HEK293 (cell line): ENCODE results near the gene PDPK1.

Experiments
- KLF1 ChIP-seq: fragments of 450-650 bp; formaldehyde crosslinking; IDR thresholded peaks from 2 replicates; pipeline ENCODE4 v1.5.1; 2016; ENCODE audit warnings: missing biosample characterization, missing genetic modification characterization
- MZF1 ChIP-seq: fragments of 450-650 bp; formaldehyde crosslinking; IDR thresholded peaks from 2 replicates; pipeline ENCODE4 v1.5.1; 2017; ENCODE audit warnings: missing biosample characterization, missing genetic modification characterization, borderline replicate concordance
- SP3 ChIP-seq: fragments of 450-650 bp; formaldehyde crosslinking; IDR thresholded peaks from 2 replicates; pipeline ENCODE4 v1.5.1; 2016; ENCODE audit warnings: missing biosample characterization, missing genetic modification characterization
- ZBTB20 ChIP-seq: fragments of 450-650 bp; formaldehyde crosslinking; IDR thresholded peaks from 2 replicates; pipeline ENCODE4 v1.5.1; 2016; ENCODE audit warnings: missing biosample characterization, missing genetic modification characterization
- ZBTB48 ChIP-seq: fragments of 450-650 bp; formaldehyde crosslinking; IDR thresholded peaks from 2 replicates; pipeline ENCODE4 v1.5.1; 2016; ENCODE audit warnings: missing biosample characterization, missing genetic modification characterization
- ZEB2 ChIP-seq: fragments of 450-650 bp; formaldehyde crosslinking; IDR thresholded peaks from 2 replicates; pipeline ENCODE4 v1.5.1; 2016; ENCODE audit warnings: missing biosample characterization, missing genetic modification characterization
- ZIC2 ChIP-seq: fragments of 450-650 bp; formaldehyde crosslinking; IDR thresholded peaks from 2 replicates; pipeline ENCODE4 v1.5.1; 2016; ENCODE audit warnings: missing biosample characterization, missing genetic modification characterization
- ZNF184 ChIP-seq: fragments of 450-650 bp; IDR thresholded peaks from 2 replicates; pipeline ENCODE4 v1.5.1; 2018; ENCODE audit warnings: missing biosample characterization, mild to moderate bottlenecking, missing genetic modification characterization
- ZNF335 ChIP-seq: fragments of 450-650 bp; formaldehyde crosslinking; conservative IDR thresholded peaks from 2 replicates; pipeline ENCODE4 v1.5.1; 2016; ENCODE audit warnings: missing biosample characterization, missing genetic modification characterization
- ZNF366 ChIP-seq: fragments of 450-650 bp; formaldehyde crosslinking; conservative IDR thresholded peaks from 2 replicates; pipeline ENCODE4 v1.5.1; 2016; ENCODE audit warnings: missing biosample characterization, missing genetic modification characterization
- ZNF473 ChIP-seq: fragments of 450-650 bp; formaldehyde crosslinking; IDR thresholded peaks from 2 replicates; pipeline ENCODE4 v1.5.1; 2017; ENCODE audit warnings: missing biosample characterization, missing genetic modification characterization
- ZNF561 ChIP-seq: fragments of 450-650 bp; IDR thresholded peaks from 2 replicates; pipeline ENCODE4 v1.5.1; 2018; ENCODE audit warnings: missing biosample characterization, missing genetic modification characterization, borderline replicate concordance
- ZNF600 ChIP-seq: fragments of 450-650 bp; formaldehyde crosslinking; IDR thresholded peaks from 2 replicates; pipeline ENCODE4 v1.5.1; 2016; ENCODE audit warnings: missing biosample characterization, missing genetic modification characterization
- ZNF624 ChIP-seq: fragments of 450-650 bp; formaldehyde crosslinking; IDR thresholded peaks from 2 replicates; pipeline ENCODE4 v1.5.1; 2017; ENCODE audit warnings: missing biosample characterization, missing genetic modification characterization
- TF ChIP-seq, protein P1 (sequence below): fragments of 450-650 bp; formaldehyde crosslinking; IDR thresholded peaks from 2 replicates; pipeline ENCODE4 v1.5.1; 2017; ENCODE audit warnings: missing biosample characterization, missing genetic modification characterization
- TF ChIP-seq, protein P2 (sequence below): fragments of 450-650 bp; formaldehyde crosslinking; IDR thresholded peaks from 2 replicates; pipeline ENCODE4 v1.5.1; 2016; ENCODE audit warnings: missing biosample characterization, missing genetic modification characterization
- TF ChIP-seq, protein P3 (sequence below): sonication (generic); formaldehyde crosslinking; IDR thresholded peaks from 2 replicates; pipeline ENCODE4 v1.8.1; 2022; ENCODE audit warnings: mild to moderate bottlenecking, moderate library complexity, missing genetic modification reagents
- TF ChIP-seq, protein P4 (sequence below): fragments of 450-650 bp; formaldehyde crosslinking; optimal IDR thresholded peaks from 2 replicates; pipeline ENCODE3; 2016; ENCODE audit warnings: missing biosample characterization, mild to moderate bottlenecking, missing genetic modification characterization
- TF ChIP-seq, protein P5 (sequence below): fragments of 450-650 bp; formaldehyde crosslinking; IDR thresholded peaks from 2 replicates; pipeline ENCODE4 v1.5.1; 2016; ENCODE audit warnings: missing biosample characterization, missing genetic modification characterization
- TF ChIP-seq, protein P6 (sequence below): fragments of 450-650 bp; formaldehyde crosslinking; IDR thresholded peaks from 2 replicates; pipeline ENCODE4 v1.5.1; 2017; ENCODE audit warnings: missing biosample characterization, missing genetic modification characterization
- TF ChIP-seq, protein P7 (sequence below): fragments of 450-650 bp; formaldehyde crosslinking; IDR thresholded peaks from 2 replicates; pipeline ENCODE4 v1.5.1; 2016; ENCODE audit warnings: missing biosample characterization, missing genetic modification characterization
- TF ChIP-seq, protein P8 (sequence below): fragments of 450-650 bp; formaldehyde crosslinking; IDR thresholded peaks from 2 replicates; pipeline ENCODE4 v1.5.1; 2016; ENCODE audit warnings: missing biosample characterization, missing genetic modification characterization
- TF ChIP-seq, protein P9 (sequence below): fragments of 450-650 bp; formaldehyde crosslinking; IDR thresholded peaks from 2 replicates; pipeline ENCODE4 v1.5.1; 2016; ENCODE audit warnings: missing biosample characterization, missing genetic modification characterization
- TF ChIP-seq, protein P10 (sequence below): fragments of 450-650 bp; formaldehyde crosslinking; IDR thresholded peaks from 2 replicates; pipeline ENCODE4 v1.5.1; 2016; ENCODE audit warnings: missing biosample characterization, missing genetic modification characterization

The PDPK1 gene

DNA sequence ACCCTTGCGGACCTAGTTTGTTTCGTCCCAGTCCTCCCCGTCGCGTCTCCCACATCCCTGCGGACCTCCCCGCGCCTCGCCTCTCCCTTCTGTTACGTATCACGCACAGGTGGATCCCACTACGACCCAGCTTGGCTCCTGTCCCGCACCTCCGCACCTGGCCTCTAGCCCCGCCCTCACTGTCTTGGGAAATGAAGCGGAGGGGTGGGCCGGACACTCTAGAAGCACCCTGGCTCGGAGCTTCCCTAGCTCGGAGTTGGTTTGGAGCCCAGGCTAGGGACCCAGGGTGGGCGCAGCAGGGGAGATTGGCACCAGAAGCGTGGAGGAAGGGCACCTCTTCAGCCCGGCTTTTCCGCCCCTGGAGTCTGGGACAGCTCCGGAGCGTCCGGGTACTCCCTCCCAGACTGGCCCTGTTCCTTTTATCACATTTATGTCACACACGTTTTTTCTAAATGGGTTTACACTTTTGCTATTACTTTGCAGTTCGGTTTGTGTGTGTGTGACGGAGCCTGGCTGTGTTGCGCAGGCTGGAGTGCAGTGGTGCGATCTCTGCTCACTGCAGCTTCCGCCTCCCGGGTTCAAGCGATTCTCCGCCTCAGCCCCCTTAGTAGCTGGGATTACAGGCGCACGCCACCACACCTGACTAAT lies 5.2 kb upstream of the PDPK1 start (continued):
- TF ChIP-seq, protein P1, sequence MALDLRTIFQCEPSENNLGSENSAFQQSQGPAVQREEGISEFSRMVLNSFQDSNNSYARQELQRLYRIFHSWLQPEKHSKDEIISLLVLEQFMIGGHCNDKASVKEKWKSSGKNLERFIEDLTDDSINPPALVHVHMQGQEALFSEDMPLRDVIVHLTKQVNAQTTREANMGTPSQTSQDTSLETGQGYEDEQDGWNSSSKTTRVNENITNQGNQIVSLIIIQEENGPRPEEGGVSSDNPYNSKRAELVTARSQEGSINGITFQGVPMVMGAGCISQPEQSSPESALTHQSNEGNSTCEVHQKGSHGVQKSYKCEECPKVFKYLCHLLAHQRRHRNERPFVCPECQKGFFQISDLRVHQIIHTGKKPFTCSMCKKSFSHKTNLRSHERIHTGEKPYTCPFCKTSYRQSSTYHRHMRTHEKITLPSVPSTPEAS (tag by site-specific recombination): no peak
- TF ChIP-seq, protein P2, sequence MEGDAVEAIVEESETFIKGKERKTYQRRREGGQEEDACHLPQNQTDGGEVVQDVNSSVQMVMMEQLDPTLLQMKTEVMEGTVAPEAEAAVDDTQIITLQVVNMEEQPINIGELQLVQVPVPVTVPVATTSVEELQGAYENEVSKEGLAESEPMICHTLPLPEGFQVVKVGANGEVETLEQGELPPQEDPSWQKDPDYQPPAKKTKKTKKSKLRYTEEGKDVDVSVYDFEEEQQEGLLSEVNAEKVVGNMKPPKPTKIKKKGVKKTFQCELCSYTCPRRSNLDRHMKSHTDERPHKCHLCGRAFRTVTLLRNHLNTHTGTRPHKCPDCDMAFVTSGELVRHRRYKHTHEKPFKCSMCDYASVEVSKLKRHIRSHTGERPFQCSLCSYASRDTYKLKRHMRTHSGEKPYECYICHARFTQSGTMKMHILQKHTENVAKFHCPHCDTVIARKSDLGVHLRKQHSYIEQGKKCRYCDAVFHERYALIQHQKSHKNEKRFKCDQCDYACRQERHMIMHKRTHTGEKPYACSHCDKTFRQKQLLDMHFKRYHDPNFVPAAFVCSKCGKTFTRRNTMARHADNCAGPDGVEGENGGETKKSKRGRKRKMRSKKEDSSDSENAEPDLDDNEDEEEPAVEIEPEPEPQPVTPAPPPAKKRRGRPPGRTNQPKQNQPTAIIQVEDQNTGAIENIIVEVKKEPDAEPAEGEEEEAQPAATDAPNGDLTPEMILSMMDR (tag by site-specific recombination): no peak
- TF ChIP-seq ZIC2 (tag by site-specific recombination) (peak; percentile 72), ZNF184 (tag by site-specific recombination) (no peak), ZBTB20 (peak; percentile 29; the same call in 1 of the 2 replicates), ZBTB48 (tag by site-specific recombination) (peak; percentile 76; the same call in 1 of the 2 replicates), ZNF624 (tag by site-specific recombination) (no peak), ZEB2 (tag by site-specific recombination) (no peak; the same call in 1 of the 2 replicates), SP3 (tag by site-specific recombination) (no peak), KLF1 (tag by site-specific recombination) (no peak; the same call in none of the 2 replicates), MZF1 (tag by site-specific recombination) (no peak), ZNF366 (tag by site-specific recombination) (no peak), ZNF561 (tag by site-specific recombination) (peak; percentile 85; the same call in 1 of the 2 replicates), ZNF335 (tag by site-specific recombination) (0 out of 2 replicates have a peak, but pooled peaks have one; percentile 18), ZNF600 (tag by site-specific recombination) (peak; percentile 95), ZNF473 (no peak)
- TF ChIP-seq, protein P3, sequence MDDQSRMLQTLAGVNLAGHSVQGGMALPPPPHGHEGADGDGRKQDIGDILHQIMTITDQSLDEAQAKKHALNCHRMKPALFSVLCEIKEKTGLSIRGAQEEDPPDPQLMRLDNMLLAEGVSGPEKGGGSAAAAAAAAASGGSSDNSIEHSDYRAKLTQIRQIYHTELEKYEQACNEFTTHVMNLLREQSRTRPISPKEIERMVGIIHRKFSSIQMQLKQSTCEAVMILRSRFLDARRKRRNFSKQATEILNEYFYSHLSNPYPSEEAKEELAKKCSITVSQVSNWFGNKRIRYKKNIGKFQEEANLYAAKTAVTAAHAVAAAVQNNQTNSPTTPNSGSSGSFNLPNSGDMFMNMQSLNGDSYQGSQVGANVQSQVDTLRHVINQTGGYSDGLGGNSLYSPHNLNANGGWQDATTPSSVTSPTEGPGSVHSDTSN (CRISPR knock-in tag): no peak
- TF ChIP-seq, protein P4, sequence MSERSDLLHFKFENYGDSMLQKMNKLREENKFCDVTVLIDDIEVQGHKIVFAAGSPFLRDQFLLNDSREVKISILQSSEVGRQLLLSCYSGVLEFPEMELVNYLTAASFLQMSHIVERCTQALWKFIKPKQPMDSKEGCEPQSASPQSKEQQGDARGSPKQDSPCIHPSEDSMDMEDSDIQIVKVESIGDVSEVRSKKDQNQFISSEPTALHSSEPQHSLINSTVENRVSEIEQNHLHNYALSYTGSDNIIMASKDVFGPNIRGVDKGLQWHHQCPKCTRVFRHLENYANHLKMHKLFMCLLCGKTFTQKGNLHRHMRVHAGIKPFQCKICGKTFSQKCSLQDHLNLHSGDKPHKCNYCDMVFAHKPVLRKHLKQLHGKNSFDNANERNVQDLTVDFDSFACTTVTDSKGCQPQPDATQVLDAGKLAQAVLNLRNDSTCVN (tag by site-specific recombination): no peak
- TF ChIP-seq, protein P5, sequence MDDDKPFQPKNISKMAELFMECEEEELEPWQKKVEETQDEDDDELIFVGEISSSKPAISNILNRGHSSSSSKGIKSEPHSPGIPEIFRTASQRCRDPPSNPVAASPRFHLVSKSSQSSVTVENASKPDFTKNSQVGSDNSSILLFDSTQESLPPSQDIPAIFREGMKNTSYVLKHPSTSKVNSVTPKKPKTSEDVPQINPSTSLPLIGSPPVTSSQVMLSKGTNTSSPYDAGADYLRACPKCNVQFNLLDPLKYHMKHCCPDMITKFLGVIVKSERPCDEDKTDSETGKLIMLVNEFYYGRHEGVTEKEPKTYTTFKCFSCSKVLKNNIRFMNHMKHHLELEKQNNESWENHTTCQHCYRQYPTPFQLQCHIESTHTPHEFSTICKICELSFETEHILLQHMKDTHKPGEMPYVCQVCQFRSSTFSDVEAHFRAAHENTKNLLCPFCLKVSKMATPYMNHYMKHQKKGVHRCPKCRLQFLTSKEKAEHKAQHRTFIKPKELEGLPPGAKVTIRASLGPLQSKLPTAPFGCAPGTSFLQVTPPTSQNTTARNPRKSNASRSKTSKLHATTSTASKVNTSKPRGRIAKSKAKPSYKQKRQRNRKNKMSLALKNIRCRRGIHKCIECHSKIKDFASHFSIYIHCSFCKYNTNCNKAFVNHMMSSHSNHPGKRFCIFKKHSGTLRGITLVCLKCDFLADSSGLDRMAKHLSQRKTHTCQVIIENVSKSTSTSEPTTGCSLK (tag by site-specific recombination): no peak
- TF ChIP-seq, protein P6, sequence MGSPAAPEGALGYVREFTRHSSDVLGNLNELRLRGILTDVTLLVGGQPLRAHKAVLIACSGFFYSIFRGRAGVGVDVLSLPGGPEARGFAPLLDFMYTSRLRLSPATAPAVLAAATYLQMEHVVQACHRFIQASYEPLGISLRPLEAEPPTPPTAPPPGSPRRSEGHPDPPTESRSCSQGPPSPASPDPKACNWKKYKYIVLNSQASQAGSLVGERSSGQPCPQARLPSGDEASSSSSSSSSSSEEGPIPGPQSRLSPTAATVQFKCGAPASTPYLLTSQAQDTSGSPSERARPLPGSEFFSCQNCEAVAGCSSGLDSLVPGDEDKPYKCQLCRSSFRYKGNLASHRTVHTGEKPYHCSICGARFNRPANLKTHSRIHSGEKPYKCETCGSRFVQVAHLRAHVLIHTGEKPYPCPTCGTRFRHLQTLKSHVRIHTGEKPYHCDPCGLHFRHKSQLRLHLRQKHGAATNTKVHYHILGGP (tag by site-specific recombination): no peak
- TF ChIP-seq, protein P7, sequence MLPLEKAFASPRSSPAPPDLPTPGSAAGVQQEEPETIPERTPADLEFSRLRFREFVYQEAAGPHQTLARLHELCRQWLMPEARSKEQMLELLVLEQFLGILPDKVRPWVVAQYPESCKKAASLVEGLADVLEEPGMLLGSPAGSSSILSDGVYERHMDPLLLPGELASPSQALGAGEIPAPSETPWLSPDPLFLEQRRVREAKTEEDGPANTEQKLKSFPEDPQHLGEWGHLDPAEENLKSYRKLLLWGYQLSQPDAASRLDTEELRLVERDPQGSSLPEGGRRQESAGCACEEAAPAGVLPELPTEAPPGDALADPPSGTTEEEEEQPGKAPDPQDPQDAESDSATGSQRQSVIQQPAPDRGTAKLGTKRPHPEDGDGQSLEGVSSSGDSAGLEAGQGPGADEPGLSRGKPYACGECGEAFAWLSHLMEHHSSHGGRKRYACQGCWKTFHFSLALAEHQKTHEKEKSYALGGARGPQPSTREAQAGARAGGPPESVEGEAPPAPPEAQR (tag by site-specific recombination): no peak
- TF ChIP-seq, protein P8, sequence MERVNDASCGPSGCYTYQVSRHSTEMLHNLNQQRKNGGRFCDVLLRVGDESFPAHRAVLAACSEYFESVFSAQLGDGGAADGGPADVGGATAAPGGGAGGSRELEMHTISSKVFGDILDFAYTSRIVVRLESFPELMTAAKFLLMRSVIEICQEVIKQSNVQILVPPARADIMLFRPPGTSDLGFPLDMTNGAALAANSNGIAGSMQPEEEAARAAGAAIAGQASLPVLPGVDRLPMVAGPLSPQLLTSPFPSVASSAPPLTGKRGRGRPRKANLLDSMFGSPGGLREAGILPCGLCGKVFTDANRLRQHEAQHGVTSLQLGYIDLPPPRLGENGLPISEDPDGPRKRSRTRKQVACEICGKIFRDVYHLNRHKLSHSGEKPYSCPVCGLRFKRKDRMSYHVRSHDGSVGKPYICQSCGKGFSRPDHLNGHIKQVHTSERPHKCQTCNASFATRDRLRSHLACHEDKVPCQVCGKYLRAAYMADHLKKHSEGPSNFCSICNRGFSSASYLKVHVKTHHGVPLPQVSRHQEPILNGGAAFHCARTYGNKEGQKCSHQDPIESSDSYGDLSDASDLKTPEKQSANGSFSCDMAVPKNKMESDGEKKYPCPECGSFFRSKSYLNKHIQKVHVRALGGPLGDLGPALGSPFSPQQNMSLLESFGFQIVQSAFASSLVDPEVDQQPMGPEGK (tag by site-specific recombination): 0 out of 2 replicates have a peak, but pooled peaks have one; percentile 43
- TF ChIP-seq, protein P9, sequence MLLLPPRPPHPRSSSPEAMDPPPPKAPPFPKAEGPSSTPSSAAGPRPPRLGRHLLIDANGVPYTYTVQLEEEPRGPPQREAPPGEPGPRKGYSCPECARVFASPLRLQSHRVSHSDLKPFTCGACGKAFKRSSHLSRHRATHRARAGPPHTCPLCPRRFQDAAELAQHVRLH: no peak
- TF ChIP-seq, protein P10, sequence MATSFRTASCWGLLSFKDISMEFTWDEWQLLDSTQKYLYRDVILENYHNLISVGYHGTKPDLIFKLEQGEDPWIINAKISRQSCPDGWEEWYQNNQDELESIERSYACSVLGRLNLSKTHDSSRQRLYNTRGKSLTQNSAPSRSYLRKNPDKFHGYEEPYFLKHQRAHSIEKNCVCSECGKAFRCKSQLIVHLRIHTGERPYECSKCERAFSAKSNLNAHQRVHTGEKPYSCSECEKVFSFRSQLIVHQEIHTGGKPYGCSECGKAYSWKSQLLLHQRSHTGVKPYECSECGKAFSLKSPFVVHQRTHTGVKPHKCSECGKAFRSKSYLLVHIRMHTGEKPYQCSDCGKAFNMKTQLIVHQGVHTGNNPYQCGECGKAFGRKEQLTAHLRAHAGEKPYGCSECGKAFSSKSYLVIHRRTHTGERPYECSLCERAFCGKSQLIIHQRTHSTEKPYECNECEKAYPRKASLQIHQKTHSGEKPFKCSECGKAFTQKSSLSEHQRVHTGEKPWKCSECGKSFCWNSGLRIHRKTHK (tag by site-specific recombination): no peak
